Stimulated activated CD4-positive, alpha-beta T cell treated with anti-CD3 and anti-CD28 coated beads, Interleukin-15, amount 100 ng/mL, for 24 hours (primary cell): ENCODE results near the gene RRAS.
A peak's percentile ranks its signal among the peaks of the same experiment; 100 is the strongest.

Experiments
- DNase-seq: peaks from one replicate; pipeline ENCODE4 v3.0.0-alpha.2; 2020

Gene RRAS

DNA sequence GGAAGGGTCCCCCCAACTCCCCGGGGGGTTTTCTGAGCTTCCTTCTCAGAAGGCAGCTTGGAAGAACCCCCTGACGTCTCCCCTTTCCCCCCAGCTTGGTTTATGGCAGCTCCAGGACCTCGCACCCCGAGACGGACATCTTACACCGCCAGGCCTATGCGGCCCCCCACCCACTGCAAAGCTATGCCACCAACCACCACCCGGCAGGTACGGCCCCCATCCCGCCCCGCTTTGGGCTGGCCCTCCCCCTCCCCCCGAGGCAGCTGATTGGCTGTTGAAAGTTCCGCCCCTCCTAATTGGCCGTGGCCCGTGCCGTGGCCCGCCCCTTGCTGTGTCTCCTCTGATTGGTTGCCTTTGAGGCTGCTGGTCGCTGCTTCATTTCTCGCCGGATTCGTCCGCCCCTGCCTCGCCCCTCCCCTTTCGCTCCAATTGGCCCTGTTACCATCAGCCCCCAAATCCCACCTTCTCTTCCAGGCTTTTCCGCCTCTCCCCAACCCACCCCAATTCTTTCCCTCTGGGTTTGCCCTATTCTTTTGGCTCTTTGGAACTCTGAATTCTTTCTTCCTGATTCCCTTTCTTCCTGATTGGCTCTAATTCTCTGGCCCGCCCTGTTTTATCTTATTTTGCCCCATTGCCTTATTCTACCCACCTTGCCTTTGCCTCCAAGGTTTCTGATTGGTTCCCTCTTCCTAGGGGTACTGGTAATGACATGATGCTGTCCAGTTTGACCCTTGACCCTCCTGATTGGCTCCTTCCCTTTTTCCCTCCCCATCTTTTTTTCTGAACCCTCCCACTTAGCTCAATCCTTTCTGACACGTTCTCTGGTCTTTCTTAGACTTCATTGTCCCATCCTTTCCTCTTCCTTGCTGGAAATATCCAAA lies 46.5 kb downstream of the RRAS start:
- peak; percentile 98 for DNase-seq

DNA sequence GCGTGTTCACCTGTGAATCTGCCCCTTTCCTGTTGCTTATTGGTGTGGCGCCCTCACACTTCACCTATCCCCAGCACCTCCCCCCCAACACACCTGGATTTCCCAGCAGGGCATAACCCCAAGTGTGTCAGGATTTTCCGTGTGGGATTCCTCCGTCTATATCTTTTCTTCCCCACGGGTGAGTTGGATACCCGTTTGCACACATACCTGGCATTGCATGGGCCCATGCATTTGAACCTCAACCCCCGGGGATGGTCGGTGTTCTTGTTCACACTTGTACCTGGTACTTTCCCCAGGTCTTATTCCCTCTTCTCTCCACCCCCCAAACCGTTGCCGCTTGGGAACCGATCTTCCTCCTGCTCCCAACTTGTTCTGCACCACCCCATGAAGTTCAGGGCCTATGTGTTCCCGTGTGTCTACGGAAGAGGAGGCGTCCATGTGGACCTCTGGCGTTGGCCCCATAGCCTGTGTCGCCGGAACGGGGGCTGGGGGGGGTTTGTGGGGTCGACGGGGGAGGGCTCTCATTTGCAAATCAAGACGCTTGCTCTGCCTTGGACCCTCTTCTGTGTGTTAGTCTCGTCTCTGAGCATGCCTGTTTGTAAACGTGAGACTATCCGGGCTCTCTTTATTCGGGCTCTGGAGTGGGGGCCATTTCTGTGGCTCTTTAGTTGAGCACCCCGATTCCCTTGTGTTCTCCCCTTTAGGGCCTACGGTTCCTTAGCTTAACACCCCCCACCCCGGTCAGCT lies 47.3 kb downstream of the RRAS start:
- DNase-seq, result peak; percentile 35

DNA sequence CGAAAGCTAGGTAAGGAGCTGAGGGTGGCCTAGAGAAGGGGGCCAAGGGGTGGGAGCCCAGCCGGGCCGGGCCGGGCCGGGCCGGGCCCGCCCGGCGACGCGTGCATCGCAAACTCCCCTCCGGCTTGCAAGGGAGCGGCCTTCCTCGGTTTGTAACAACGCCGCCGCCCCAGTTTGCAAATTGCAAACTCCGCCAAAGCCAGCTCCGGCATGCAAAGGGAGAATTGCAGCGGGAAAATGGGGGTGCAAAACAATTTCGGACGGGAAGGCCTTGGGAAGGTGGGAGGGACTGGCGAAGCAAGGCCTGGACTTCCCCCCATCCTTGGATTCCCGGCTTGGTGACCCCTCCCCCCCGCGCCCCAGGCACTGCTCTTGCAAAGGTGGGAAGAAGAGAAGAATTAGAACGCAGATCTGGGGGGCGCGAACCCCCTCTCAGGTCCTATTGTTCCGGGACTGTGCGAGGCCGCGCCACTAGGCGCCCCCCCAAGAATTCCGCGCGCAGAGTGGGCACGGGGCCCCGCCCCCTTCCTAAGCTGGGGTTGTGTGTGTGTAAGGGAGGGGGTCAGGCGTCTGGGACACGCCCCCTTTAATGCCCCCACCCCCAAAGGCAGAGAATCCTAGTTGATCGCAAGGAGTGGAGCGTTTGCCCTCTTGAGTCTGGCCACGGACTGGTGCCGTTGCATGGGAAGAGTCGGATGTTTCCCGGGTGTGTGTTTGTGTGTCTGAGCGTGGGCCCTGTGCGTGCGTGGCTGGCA lies 48.0 kb downstream of the RRAS start:
- DNase-seq, result peak; percentile 65

DNA sequence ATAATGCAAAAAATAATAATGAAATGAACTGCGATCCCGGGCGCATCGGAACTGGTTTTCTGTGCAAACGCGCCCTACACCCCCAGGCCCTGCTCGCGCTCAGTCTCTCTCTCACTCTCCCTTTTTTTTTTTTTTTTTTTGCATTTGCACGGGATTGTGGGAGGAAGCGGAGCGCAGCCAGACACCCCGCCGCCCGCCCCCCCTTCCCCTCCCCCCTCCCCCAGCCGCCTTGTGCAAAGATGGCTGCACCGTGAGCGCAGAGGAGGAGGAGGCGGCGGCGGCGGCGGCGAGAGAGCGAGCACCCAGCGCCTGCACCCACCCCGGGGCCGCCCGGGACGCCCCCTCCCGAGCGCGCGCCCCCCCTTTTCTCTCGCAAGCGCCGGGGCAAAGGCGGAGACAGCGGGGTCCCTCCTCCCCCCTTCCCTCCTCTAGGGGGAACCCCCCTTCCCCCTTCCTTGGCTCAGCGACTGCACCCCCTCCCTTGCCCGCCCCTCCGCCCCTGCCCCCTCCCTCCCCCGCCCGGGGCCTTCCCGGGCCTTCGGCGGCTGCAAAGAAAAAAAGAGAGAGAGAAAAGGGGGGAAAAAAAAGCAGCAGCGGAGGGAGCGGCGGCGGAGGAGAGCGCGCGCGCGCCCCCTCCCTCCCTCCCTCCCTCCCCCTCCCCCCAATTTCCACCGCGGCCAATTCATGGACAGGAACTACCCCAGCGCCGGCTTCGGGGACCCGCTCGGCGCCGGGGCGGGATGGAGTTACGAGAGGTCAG lies 48.8 kb downstream of the RRAS start, which contains the start of gene PRR12:
TSS of gene PRR12 (plus strand) at position 212 of the 760 bp plus-strand sequence. CDS start at position 685, 473 bp downstream.
- peak; percentile 80 for DNase-seq

DNA sequence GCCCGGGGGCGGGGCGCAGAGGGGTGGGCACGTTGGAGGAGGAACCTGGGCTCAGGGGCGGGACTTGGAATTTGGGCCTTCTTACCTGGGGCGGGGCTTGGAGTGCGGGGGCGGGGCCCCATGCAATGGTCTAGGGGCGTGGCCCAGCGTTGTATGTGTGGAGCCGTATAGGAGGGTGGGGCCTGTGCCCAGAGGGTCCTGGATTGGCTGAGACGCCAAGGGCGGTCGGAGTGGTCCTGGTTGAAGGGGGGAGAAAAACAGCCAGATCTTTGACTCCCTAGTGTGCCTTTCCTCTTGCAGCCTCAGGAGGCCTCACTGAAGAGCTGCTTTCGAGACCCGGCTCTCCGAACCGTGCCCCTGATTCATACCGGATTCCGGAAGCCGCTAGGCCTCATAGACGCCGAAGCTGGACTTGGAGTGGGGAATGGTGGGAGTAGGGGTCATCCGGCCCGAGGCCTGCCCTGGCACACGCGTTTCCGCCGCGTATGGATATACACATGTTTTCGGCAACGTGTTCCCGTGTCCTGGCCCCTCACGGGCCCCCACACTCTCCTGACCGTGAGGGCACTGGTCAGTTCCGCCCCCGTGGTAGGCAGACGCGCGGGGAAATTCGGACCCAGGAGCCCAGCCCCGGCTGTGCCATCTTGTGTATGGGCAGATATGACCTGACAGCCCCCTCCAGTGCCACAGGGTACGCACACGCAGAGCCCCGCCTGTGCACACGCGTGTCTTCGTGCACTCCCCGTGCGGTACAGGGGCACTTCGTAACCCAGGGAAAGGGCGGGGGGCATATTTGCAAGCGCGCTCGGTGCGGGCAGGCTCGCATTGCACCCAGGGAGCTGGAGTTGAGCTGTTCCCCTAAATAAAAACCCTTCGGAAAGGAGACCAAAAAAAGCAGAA lies 49.6 kb downstream of the RRAS start:
- peak; percentile 96 for DNase-seq

DNA sequence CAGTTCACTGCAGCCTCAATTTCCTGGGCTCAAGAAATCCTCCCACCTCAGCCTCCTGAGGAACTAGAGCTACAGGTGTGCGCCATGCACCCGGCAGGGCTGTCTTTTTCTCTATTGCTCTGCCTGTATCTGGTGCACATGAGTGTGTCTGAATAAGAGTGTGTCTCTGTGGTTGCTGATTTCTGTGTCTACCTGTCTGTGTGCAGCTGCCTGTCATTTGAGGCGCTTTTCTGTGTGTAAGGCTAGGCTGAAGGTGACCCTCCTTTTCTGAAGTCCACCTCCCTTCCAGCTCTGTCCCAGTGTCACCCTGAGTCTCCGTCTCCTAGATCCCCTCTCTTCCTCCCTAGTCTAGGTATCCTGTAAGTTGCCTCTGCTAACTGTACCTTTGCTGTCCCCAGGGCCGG lies 50.4 kb downstream of the RRAS start:
- DNase-seq, result no peak

DNA sequence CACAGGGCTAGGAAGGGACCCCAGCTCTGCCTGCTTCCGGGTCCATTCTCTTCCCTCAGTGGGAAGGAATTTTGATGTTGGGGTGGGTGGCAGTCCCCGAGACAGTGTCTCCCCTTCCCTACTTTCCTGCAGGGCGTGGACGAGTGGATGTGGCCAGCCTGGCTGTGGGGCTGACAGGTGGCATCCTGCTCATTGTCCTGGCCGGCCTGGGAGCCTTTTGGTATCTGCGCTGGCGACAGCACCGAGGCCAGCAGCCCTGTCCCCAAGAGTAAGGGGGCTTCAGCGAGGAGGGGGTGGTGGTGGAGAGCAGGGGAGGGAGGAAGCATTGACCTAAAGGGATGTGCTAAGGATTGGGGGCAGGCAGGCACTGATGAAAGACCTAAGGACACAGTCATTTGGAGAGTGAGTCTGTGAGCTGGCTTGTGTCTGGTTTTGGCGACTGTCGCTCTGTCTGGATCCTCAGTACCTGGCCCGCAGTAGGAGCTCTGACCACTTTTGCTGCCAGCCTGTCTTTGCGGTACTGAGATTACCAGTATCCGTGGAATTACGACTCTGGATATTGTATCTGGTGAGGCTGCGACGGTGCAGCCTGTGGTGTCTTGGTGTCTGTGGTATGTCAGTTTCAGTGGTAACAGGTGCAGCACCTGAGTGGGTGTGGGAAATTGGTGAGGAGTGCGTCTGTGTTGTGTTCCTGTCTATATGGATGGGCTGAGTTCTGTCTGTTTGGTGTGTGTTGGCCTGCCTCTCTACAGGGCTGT lies 51.4 kb downstream of the RRAS start:
- peak; percentile 66 for DNase-seq

DNA sequence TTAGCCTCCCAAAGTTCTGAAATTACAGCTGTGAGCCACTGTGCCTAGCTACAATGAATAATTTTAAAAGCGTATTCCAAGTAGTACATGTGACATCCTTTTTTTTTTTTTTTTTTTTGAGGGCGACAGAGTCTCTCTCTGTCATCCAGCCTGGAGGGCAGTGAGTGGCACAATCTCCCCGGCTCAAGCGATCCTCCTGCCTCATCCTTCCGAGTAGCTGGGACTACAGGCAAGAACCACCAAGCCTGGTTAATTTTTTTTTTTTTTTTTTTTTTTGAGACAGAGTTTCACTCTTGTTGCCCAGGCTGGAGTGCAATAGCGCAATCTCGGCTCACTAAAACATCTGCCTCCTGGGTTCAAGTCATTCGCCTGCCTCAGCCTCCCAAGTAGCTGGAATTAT lies 52.7 kb downstream of the RRAS start:
- no peak for DNase-seq
